ENCODE data around the gene COG6. TPM values are rescaled to one million over a fixed set of nuclear protein-coding genes. Genes with fewer than 3 reads are reported as not detected.

The COG6 gene
- total and polyA plus RNA-seq, 2 of the 8 experiments (the other 6 are each of a cell fraction or from before 2014, with no cell fraction given): 8.8 to 22.3 TPM

DNA sequence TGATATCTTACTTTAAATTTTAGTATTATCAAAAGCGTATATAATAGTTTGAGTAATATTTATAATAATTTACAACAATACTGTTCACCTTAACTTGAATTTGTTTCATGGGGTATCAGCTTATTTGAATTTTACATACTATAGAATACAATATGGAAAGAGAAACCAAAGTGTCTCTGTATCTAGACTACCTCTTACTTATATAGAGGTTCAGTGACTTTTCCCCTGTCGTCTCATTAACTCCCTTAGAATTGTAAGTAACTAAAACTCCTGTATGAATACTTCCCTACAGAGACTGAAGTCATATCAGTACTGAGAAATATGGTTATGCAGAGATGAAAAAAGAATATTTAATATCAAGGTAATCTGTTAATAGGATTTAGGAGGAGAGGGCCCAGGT, 26.8 kb downstream of the COG6 start:
- CTCF ChIA-PET (ENCODE audit: partially characterized antibody): interaction anchor here (0.6 to 1.8 kb wide), 3 partner anchors 11 to 1000 kb away, joined by 3 to 4 read pairs (median 3); no protein-coding TSS in a partner anchor
- no peaks in the 10 kb centered on the region for H3K23me2 ChIP-seq (ENCODE audit: low read depth, low read length)
- DNase-seq (ENCODE audit: low read depth in 1 of 2, low spot score in 2 of 2) (no peak), FAIRE-seq (no peak)
- H2BK12ac ChIP-seq (ENCODE audit: low read depth, low read length): no peak overlapping the region
- no peak overlapping the region for H3K4me2 ChIP-seq (ENCODE audit: insufficient read depth in 1 of 2, low read depth in 2 of 2, low read length in 2 of 2)
- H2BK120ac ChIP-seq (replicated peaks; ENCODE audit: low read depth, low read length): no peak overlapping the region
- no peaks in the 10 kb centered on the region for H3K79me1 ChIP-seq (ENCODE audit: low read depth, low read length)
- H3K9me3 ChIP-seq (ENCODE audit: insufficient read depth in 2 of 2, low read depth in 1 of 2, low read length in 1 of 2): no peaks in the 10 kb centered on the region
- H4K5ac ChIP-seq (ENCODE audit: insufficient read length, low read depth, low read length): no peak overlapping the region
- no peaks in the 10 kb centered on the region for H3K79me2 ChIP-seq (ENCODE audit: control insufficient read depth in 1 of 2, insufficient read depth in 2 of 2, low read length in 2 of 2)
- H3K4ac ChIP-seq (replicated peaks; ENCODE audit: insufficient read length, low read depth, low read length): no peak overlapping the region
- H2BK20ac ChIP-seq (ENCODE audit: low read length): no peak overlapping the region
- H3K4me1 ChIP-seq (replicated peaks in 1 of 4; ENCODE audit: control insufficient read depth in 3 of 4, insufficient read depth in 4 of 4, low read length in 3 of 4): no peaks in the 10 kb centered on the region
- no peak overlapping the region for H3K18ac ChIP-seq (ENCODE audit: extremely low read depth, low read length)
- H4K91ac ChIP-seq (replicated peaks; ENCODE audit: insufficient read length, low read length): no peak overlapping the region
- H3K4me3 ChIP-seq (ENCODE audit: extremely low read depth in 1 of 4, insufficient read depth in 2 of 4, low read depth in 3 of 4, low read length in 4 of 4): no peak overlapping the region
- POLR2A ChIA-PET (ENCODE audit: partially characterized antibody): no interaction called here
- no peak overlapping the region for H2AFZ ChIP-seq (ENCODE audit: low read length)
- 70% methylated on average over 2 of the region's 2 CpGs; no CpG with 5 or more reads in 1 of the 2 experiments for WGBS, 2 experiments (ENCODE audit: extremely low coverage in 1 of 2, insufficient coverage in 1 of 2, insufficient read length in 1 of 2, insufficient replicate concordance in 2 of 2, low coverage in 1 of 2, low lambda C conversion rate in 2 of 2, missing lambda C conversion rate in 1 of 2)
- H3K23ac ChIP-seq (ENCODE audit: insufficient read length): no peak overlapping the region
- H3K36me3 ChIP-seq (ENCODE audit: control insufficient read depth in 2 of 4, insufficient read depth in 4 of 4, low read length in 3 of 4): peaks cover 3 to 18% (median 6%) of the 10 kb centered on the region in 4 experiments; a peak in 6 of 8 replicates
- no peak overlapping the region for H2BK5ac ChIP-seq (ENCODE audit: low read depth, low read length)
- H4K8ac ChIP-seq (ENCODE audit: extremely low read depth, insufficient read depth, low read length): no peak overlapping the region
- TF ChIP-seq, protein P1, sequence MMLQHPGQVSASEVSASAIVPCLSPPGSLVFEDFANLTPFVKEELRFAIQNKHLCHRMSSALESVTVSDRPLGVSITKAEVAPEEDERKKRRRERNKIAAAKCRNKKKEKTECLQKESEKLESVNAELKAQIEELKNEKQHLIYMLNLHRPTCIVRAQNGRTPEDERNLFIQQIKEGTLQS (IDR thresholded peaks at IDR 0.05; ENCODE audit: insufficient read depth, low read depth, low read length): no peak
- TF ChIP-seq POU5F1 (IDR thresholded peaks at IDR 0.05; ENCODE audit: low read depth, low read length) (no peak), HDAC2 (IDR thresholded peaks at IDR 0.05; ENCODE audit: borderline replicate concordance in 1 of 2, low read depth in 2 of 2, low read length in 2 of 2) (no peak), SP1 (IDR thresholded peaks at IDR 0.05; ENCODE audit: low read depth, low read length) (no peak), SIX5 (IDR thresholded peaks at IDR 0.05; ENCODE audit: low read depth, low read length) (no peak), CTBP2 (IDR thresholded peaks at IDR 0.05; ENCODE audit: borderline replicate concordance, insufficient read depth, insufficient read length, low read length) (no peak), NRF1 (IDR thresholded peaks at IDR 0.05; ENCODE audit: low read depth, low read length) (no peak), FOSL1 (IDR thresholded peaks at IDR 0.05; ENCODE audit: insufficient read depth, low read depth, low read length) (no peak), ZNF274 (IDR thresholded peaks at IDR 0.05; ENCODE audit: borderline replicate concordance, extremely low read depth, low read length) (no peak), BCL11A (IDR thresholded peaks at IDR 0.05; ENCODE audit: low read depth in 2 of 2, low read length in 2 of 2) (no peak), MAFK (IDR thresholded peaks at IDR 0.05; ENCODE audit: low read depth, low read length) (no peak), TBP (IDR thresholded peaks at IDR 0.05; ENCODE audit: low read depth, low read length) (no peak), RXRA (IDR thresholded peaks at IDR 0.05; ENCODE audit: insufficient read depth, low read depth, low read length) (no peak), EGR1 (IDR thresholded peaks at IDR 0.05; ENCODE audit: borderline replicate concordance, low read depth, low read length) (no peak)
- H3K27ac ChIP-seq (ENCODE audit: low read depth, low read length): no peak overlapping the region
- H2AK5ac ChIP-seq (ENCODE audit: low read depth, low read length): no peak overlapping the region
- no peaks in the 10 kb centered on the region for H3K27me3 ChIP-seq (replicated peaks in 1 of 4; ENCODE audit: control insufficient read depth in 3 of 4, extremely low read depth in 1 of 4, insufficient read depth in 3 of 4, low read length in 3 of 4)
- no peak overlapping the region for H3K9ac ChIP-seq (replicated peaks in 1 of 4; ENCODE audit: extremely low read depth in 1 of 4, low read depth in 3 of 4, low read length in 3 of 4)
- H4K20me1 ChIP-seq (replicated peaks in 1 of 2; ENCODE audit: control insufficient read depth in 1 of 2, insufficient read depth in 2 of 2, low read length in 2 of 2): no peaks in the 10 kb centered on the region
- H2BK15ac ChIP-seq (ENCODE audit: low read length): no peak overlapping the region
- H3K56ac ChIP-seq (replicated peaks; ENCODE audit: insufficient read length, low read depth, low read length): no peak overlapping the region
- H3K14ac ChIP-seq (ENCODE audit: insufficient read length): no peak overlapping the region
